NB4 (cell line): ENCODE data around the gene CHN1.

Experiments used
- CTCF ChIP-seq: IDR thresholded peaks from one replicate; pipeline ENCODE4 v1.5.1; 2012; ENCODE audit warnings: low read depth, low read length
- MAX ChIP-seq: IDR thresholded peaks from 2 replicates; pipeline ENCODE4 v1.6.1; 2011; ENCODE audit warnings: low read depth, low read length
- POLR2A ChIP-seq: IDR thresholded peaks from 2 replicates; pipeline ENCODE4 v1.6.1; 2011; ENCODE audit warnings: mild to moderate bottlenecking; ENCODE audit not compliant: insufficient read length; ENCODE audit errors: extremely low read depth

GRCh38 chr2:174866421-174866820 is 138.8 kb downstream of the CHN1 start:
- TF ChIP-seq CTCF (no peak), POLR2A (no peak), MAX (no peak)
